ENCODE data around the gene LSMEM2. TPM values are rescaled to one million over a fixed set of nuclear protein-coding genes. Genes with fewer than 3 reads are reported as not detected.
A peak's percentile ranks its signal among the peaks of the same experiment; 100 is the strongest.
"Not testable (repeated sequence)": the region's sequence is repeated elsewhere in the genome, so short reads cannot be mapped to it uniquely, and the experiment has no call there.

Gene LSMEM2
- total RNA-seq, 1 experiment from 2014 or later, result not detected

- CTCF ChIA-PET, result no interaction called here
Observed at GRCh38 chr3:50242381-50242770, 36.5 kb upstream of the LSMEM2 start.

GRCh38 chr3:50242851-50243542 is 35.9 kb upstream of the LSMEM2 start:
- Histone ChIP-seq H3K27ac (ENCODE audit: low read depth, low read length, poor library complexity, severe bottlenecking) (peak overlapping the region; percentile 47), H3K36me3 (ENCODE audit: insufficient read depth, low read length, poor library complexity, severe bottlenecking) (no peaks in the 10 kb centered on the region), H3K4me3 (ENCODE audit: low read depth, low read length, poor library complexity, severe bottlenecking) (no peak overlapping the region), H3K4me1 (ENCODE audit: insufficient read depth, low read length, poor library complexity, severe bottlenecking) (peaks cover 23% of the 10 kb centered on the region), H3K9me3 (ENCODE audit: low read depth, low read length, poor library complexity, severe bottlenecking) (no peaks in the 10 kb centered on the region), H3K27me3 (replicated peaks; ENCODE audit: insufficient read depth, low read depth, low read length, poor library complexity) (no peaks in the 10 kb centered on the region)
- TF ChIP-seq CTCF (conservative IDR thresholded peaks at IDR 0.05; ENCODE audit: low read depth, low read length) (no peak), EZH2 (IDR thresholded peaks at IDR 0.05; ENCODE audit: borderline replicate concordance, low read depth, low read length, poor library complexity, severe bottlenecking) (no peak)
- POLR2A ChIA-PET (ENCODE audit: low non-redundant PET), result interaction anchor here (0.5 kb wide), 1 partner anchor 1142 kb away, joined by 3 read pairs; the partner anchor contains the start of gene MANF
- intact Hi-C loops (cut with micrococcal nuclease; ENCODE audit: unreplicated experiment), result no loop called here
- CTCF ChIA-PET, result no interaction called here
- no TSS peak for BruUV-seq (replicated peaks)
- no peak for DNase-seq (ENCODE audit: low spot score)

More at GRCh38 chr3:50242381-50242770, 36.5 kb upstream of the LSMEM2 start:
- Histone ChIP-seq H3K4me1 (ENCODE audit: insufficient read depth, low read length, poor library complexity, severe bottlenecking) (peaks cover 23% of the 10 kb centered on the region), H3K4me3 (ENCODE audit: low read depth, low read length, poor library complexity, severe bottlenecking) (no peak overlapping the region), H3K9me3 (ENCODE audit: low read depth, low read length, poor library complexity, severe bottlenecking) (no peaks in the 10 kb centered on the region), H3K36me3 (ENCODE audit: insufficient read depth, low read length, poor library complexity, severe bottlenecking) (no peaks in the 10 kb centered on the region), H3K27me3 (replicated peaks; ENCODE audit: insufficient read depth, low read depth, low read length, poor library complexity) (no peaks in the 10 kb centered on the region), H3K27ac (ENCODE audit: low read depth, low read length, poor library complexity, severe bottlenecking) (peak overlapping the region; percentile 47)
- TF ChIP-seq CTCF (conservative IDR thresholded peaks at IDR 0.05; ENCODE audit: low read depth, low read length), result no peak
- TF ChIP-seq EZH2 (IDR thresholded peaks at IDR 0.05; ENCODE audit: borderline replicate concordance, low read depth, low read length, poor library complexity, severe bottlenecking), result no peak
- no TSS peak for BruUV-seq (replicated peaks)
- POLR2A ChIA-PET (ENCODE audit: low non-redundant PET), result no interaction called here
- intact Hi-C loops (cut with micrococcal nuclease; ENCODE audit: unreplicated experiment), result no loop called here
- no peak for DNase-seq (ENCODE audit: low spot score)

GRCh38 chr3:50243543-50243895 is 35.4 kb upstream of the LSMEM2 start:
- CTCF ChIA-PET, result no interaction called here
- Histone ChIP-seq H3K36me3 (ENCODE audit: insufficient read depth, low read length, poor library complexity, severe bottlenecking) (no peaks in the 10 kb centered on the region), H3K9me3 (ENCODE audit: low read depth, low read length, poor library complexity, severe bottlenecking) (no peaks in the 10 kb centered on the region), H3K27me3 (replicated peaks; ENCODE audit: insufficient read depth, low read depth, low read length, poor library complexity) (no peaks in the 10 kb centered on the region), H3K4me1 (ENCODE audit: insufficient read depth, low read length, poor library complexity, severe bottlenecking) (peaks cover 23% of the 10 kb centered on the region), H3K27ac (ENCODE audit: low read depth, low read length, poor library complexity, severe bottlenecking) (no peak overlapping the region), H3K4me3 (ENCODE audit: low read depth, low read length, poor library complexity, severe bottlenecking) (no peak overlapping the region)
- TF ChIP-seq EZH2 (IDR thresholded peaks at IDR 0.05; ENCODE audit: borderline replicate concordance, low read depth, low read length, poor library complexity, severe bottlenecking) (no peak), CTCF (conservative IDR thresholded peaks at IDR 0.05; ENCODE audit: low read depth, low read length) (no peak)
- intact Hi-C loops (cut with micrococcal nuclease; ENCODE audit: unreplicated experiment), result no loop called here
- POLR2A ChIA-PET (ENCODE audit: low non-redundant PET), result interaction anchor here (0.5 kb wide), 1 partner anchor 1142 kb away, joined by 3 read pairs; the partner anchor contains the start of gene MANF
- DNase-seq (ENCODE audit: low spot score), result no peak
- no TSS peak for BruUV-seq (replicated peaks)

GRCh38 chr3:50244813-50245212 is 34.1 kb upstream of the LSMEM2 start:
- intact Hi-C loops (cut with micrococcal nuclease; ENCODE audit: unreplicated experiment); H3K9me3 ChIP-seq (ENCODE audit: low read depth, low read length, poor library complexity, severe bottlenecking); DNase-seq (ENCODE audit: low spot score); H3K36me3 ChIP-seq (ENCODE audit: insufficient read depth, low read length, poor library complexity, severe bottlenecking); H3K4me3 ChIP-seq (ENCODE audit: low read depth, low read length, poor library complexity, severe bottlenecking); H3K27me3 ChIP-seq (replicated peaks; ENCODE audit: insufficient read depth, low read depth, low read length, poor library complexity); BruUV-seq (replicated peaks); H3K27ac ChIP-seq (ENCODE audit: low read depth, low read length, poor library complexity, severe bottlenecking): not testable (repeated sequence)
- peaks cover 23% of the 10 kb centered on the region for H3K4me1 ChIP-seq (ENCODE audit: insufficient read depth, low read length, poor library complexity, severe bottlenecking)
- POLR2A ChIA-PET (ENCODE audit: low non-redundant PET), result interaction anchor here (0.6 kb wide), 1 partner anchor 19 kb away, joined by 13 read pairs; no protein-coding TSS in a partner anchor
- CTCF ChIA-PET, result interaction anchor here (0.7 kb wide), 1 partner anchor 52 kb away, joined by 3 read pairs; no protein-coding TSS in a partner anchor

Data from A673 (cell line).